Measurements from ENCODE around the gene PDIK1L.

Gene PDIK1L

DNA sequence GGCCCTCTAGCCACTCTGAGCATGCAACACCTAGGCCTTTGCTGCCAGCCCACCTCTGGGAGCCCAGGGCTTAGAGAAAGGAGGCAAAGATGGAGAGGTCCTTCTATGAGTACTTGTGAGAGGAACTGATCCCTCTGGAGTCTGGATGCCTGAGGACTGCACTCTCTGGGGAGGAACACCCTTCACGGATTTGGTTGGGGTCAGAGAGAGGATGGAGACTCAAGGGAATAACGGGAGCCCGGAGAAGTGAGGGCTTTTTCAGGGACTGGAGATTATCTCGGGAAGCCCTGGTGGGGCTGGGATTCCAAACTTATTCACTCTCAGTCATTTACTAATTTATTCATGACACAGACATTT lies 57.6 kb downstream of the PDIK1L start:
- DNase-seq, result peak in 2 of 58 donors; percentile 9 to 10

DNA sequence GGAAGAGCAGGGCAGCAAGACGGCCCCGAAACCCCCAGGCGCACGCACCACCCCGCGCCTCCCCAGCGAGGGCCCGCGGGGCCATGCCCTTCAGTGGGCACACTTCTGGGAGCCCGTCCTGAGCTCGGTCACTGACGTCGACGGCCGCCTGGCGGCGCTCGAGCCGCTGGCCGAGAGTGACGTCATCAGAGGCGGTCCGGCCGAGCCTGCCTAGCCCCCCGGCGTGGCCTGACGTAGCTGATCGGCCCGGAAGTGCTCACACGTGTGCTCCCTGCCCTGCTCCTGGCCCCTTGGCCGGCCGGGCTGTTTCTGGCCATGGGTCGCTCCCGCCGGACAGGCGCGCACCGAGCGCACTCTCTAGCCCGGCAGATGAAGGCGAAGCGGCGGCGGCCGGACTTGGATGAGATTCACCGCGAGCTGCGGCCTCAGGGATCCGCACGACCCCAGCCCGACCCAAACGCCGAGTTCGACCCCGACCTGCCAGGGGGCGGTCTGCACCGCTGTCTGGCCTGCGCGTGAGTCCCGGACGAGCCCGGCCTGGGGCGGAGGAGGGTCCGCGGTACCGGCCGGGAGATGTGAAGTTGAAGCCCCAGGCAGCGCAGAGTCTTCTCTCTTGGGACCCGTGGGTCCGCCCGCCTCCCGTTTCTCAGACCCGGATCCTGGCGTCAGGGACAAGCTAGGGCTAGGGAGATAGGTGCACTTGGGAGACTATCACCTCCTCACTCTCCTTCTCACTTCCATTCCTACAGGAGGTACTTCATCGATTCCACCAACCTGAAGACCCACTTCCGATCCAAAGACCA lies 58.2 kb downstream of the PDIK1L start, which contains the start of gene ZNF593:
ZNF593 (plus strand) TSS at position 240 of the 803 bp plus-strand sequence; CDS start at position 316, 76 bp downstream.
- DNase-seq, result peak; percentile 31 to 94 (median 84)

DNA sequence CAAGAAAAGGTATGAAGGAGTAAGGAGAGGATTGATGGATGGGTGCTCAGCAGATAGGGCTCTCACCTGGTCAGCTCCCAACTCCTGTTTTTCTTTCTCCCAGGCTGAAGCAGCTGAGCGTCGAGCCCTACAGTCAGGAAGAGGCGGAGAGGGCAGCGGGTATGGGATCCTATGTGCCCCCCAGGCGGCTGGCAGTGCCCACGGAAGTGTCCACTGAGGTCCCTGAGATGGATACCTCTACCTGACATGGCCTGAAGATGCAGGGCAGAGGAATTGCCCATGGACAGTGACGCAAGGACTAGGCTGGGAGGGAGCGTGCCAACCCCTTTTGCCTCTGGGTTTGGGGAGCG lies 58.8 kb downstream of the PDIK1L start:
- DNase-seq, result no peak

DNA sequence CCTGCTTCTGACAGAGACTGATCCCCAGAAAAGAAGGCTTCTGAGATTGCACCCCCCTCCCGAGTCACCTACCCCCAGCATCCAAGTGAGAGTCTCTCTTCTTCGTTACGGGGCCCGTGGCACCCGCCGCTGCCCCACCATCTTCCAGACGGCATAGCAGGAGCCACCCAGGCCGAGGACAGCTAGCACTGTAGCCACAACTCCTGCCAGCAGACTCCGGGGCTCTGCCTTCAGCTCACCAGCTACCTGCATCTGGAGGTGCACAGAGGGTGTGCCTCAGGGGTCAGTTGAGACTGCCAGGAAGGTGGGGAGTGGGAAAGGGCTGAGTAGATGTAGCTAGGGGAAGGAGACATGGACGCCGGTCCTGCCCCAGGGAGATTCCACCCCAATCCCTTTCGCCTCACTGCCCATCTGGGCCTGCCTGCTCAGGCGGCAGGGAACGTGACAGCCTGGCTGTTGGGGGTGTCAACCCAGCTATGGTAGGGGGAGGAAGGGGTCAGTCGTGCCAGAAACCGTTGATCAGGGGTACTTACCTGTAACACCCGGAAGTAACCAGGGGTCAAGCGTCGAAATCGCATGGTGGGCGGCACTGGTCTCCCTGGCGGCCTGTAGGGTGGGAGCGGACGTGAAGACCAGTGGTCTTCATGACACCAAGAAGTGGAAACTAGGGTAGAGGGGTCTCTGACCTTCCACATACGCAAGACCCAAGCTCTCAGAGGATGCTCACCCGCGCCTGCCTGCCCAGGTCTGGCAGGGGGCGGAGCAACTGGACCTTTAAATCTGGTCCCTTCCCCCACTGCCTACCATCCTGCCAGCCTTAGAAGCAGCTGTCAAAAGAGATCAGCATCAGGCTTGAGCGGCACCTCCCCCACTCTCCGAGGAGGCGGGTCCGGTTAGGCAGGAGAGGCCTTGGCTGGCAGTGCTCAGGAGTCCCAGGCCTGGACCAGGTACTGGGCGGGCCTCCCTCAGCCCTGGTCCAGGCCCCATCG lies 59.8 kb downstream of the PDIK1L start, which contains the start of gene ZNF593OS:
ZNF593OS (minus strand) TSS at position 749 of the 989 bp plus-strand sequence; CDS start at position 578, 171 bp downstream.
- DNase-seq, result no peak
